Right lobe of liver (tissue), 6 donors: ENCODE measurements around the gene CRPPA. TPM values are rescaled to one million over a fixed set of nuclear protein-coding genes. Genes with fewer than 3 reads are reported as not detected.

Source experiments
- ATAC-seq, 4 donors: fragments of 200-7000 bp; cut with Tn5 transposase; one replicate each; pipeline ENCODE4 v1.9.1; 2020; ENCODE audit warnings: mild to moderate bottlenecking in 4 of 4, moderate library complexity in 4 of 4
- DNase-seq, 3 donors: peaks; one replicate each; pipeline ENCODE4 v3.0.0-alpha.2; 2020
- H3K27ac ChIP-seq, 3 donors: fragments of 200-600 bp; one replicate each; pipeline ENCODE4 v1.8.0; 2022
- H3K27me3 ChIP-seq, 2 donors: fragments of 200-600 bp; one replicate each; pipeline ENCODE4 v1.8.0; 2022
- H3K36me3 ChIP-seq, 4 donors: fragments of 200-600 bp; sonication (generic) in 1 of 4; one replicate each; pipeline versions ENCODE4 v1.5.1 to v1.8.0; 2017 to 2022; ENCODE audit warnings: control low read depth in 1 of 4
- H3K4me1 ChIP-seq, 4 donors: fragments of 200-600 bp; sonication (generic) in 1 of 4; one replicate each; pipeline versions ENCODE4 v1.5.1 to v1.8.0; 2017 to 2022; ENCODE audit warnings: control low read depth in 1 of 4
- H3K4me3 ChIP-seq, 3 donors: fragments of 200-600 bp; one replicate each; pipeline ENCODE4 v1.8.0; 2022
- H3K9me3 ChIP-seq, 4 donors: fragments of 200-600 bp; sonication (generic) in 1 of 4; one replicate each; pipeline versions ENCODE4 v1.5.1 to v1.8.0; 2017 to 2022; ENCODE audit warnings: control low read depth in 1 of 4
- CTCF ChIP-seq, 4 donors: fragments of 200-600 bp in 3 of 4; fragments of 450-650 bp in 1 of 4; IDR thresholded peaks; one replicate each; pipeline versions ENCODE4 v1.5.1 to v1.8.0; 2016 to 2022; ENCODE audit warnings: antibody characterized with exemption in 4 of 4, mild to moderate bottlenecking in 2 of 4
- POLR2A ChIP-seq: fragments of 450-650 bp; IDR thresholded peaks from one replicate; pipeline ENCODE4 v1.6.1; 2017; ENCODE audit warnings: antibody characterized with exemption, mild to moderate bottlenecking
- WGBS: methylation state at CpG from one replicate; pipeline ENCODE4 v1.1.6; 2018; ENCODE audit warnings: low coverage, low lambda C conversion rate; ENCODE audit not compliant: insufficient coverage; ENCODE audit errors: missing lambda C conversion rate; 5-methylcytosine and 5-hydroxymethylcytosine counted together
- intact Hi-C, 2 donors: fragments of 100-400 bp; cut with DNase I; formaldehyde crosslinking; loops; one replicate each; pipeline versions ENCODE4 v1.11.2 to v1.14.1; 2022
- total RNA-seq, 6 experiments: library from RNA; depleted of rRNA in 2 of 6; stranded (reverse); fragments of >200 nt in 2 of 6; fragmentation: NEBNext Ultra II Directional in 3 of 6; extraction: Animal tissue kit (Norgen Biotek cat#: 25700) in 3 of 6; gene quantifications; one replicate each; pipeline versions ENCODE4 v1.1.0 to v1.2.4, GENCODE V29; 2016 to 2023
- donor health status: DM: no; HTN: yes; CAD: no.
- donor health status: DM: no; HTN: no; CAD: no.
- donor health status: DM: no; HTN: no; CAD: no.
- donor health status: DM: no; HTN: yes; CAD: no.
- donor health status: DM: no; HTN: yes; CAD: no.

CRPPA gene
- total RNA-seq, 6 experiments from 2014 or later = 1.2 to 3.3 (median 2.5) TPM

GRCh38 chr7:16404636-16405035 is 16.7 kb downstream of the CRPPA start:
- Histone ChIP-seq H3K36me3 (no peaks in the 10 kb centered on the region), H3K4me1 (no peaks in the 10 kb centered on the region), H3K9me3 (no peaks in the 10 kb centered on the region), H3K4me3 (no peak overlapping the region), H3K27me3 (no peaks in the 10 kb centered on the region), H3K27ac (no peak overlapping the region)
- 100% methylated on average over 1 of the region's 1 CpG for WGBS
- ATAC-seq (no peak), DNase-seq (no peak)
- TF ChIP-seq CTCF (IDR thresholded peaks at IDR 0.05) (no peak), POLR2A (no peak)
- intact Hi-C loops = no loop called here

- Histone ChIP-seq H3K4me3 (no peak overlapping the region), H3K27ac (no peak overlapping the region), H3K27me3 (no peaks in the 10 kb centered on the region), H3K4me1 (no peaks in the 10 kb centered on the region), H3K36me3 (no peaks in the 10 kb centered on the region), H3K9me3 (no peaks in the 10 kb centered on the region)
- intact Hi-C loops = no loop called here
- 100% methylated on average over 1 of the region's 1 CpG for WGBS
- ATAC-seq (no peak), DNase-seq (no peak)
- no peak for TF ChIP-seq CTCF (IDR thresholded peaks at IDR 0.05)
- TF ChIP-seq POLR2A = no peak
These were observed 17.9 kb downstream of the CRPPA start for GRCh38 chr7:16403475-16403874.

- no peak overlapping the region for H3K27ac ChIP-seq
- H3K9me3 ChIP-seq = no peaks in the 10 kb centered on the region
- H3K4me1 ChIP-seq = no peaks in the 10 kb centered on the region
- H3K36me3 ChIP-seq = no peaks in the 10 kb centered on the region
- no peak for ATAC-seq
- intact Hi-C loops = no loop called here
- H3K27me3 ChIP-seq = no peaks in the 10 kb centered on the region
- no peak for DNase-seq
- H3K4me3 ChIP-seq = no peak overlapping the region
- 92% methylated on average over 1 of the region's 1 CpG for WGBS
- TF ChIP-seq POLR2A (no peak), CTCF (IDR thresholded peaks at IDR 0.05) (no peak)
These were observed 18.4 kb downstream of the CRPPA start for GRCh38 chr7:16402940-16403339.

- H3K4me1 ChIP-seq = no peaks in the 10 kb centered on the region
- DNase-seq (no peak), ATAC-seq (no peak)
- H3K36me3 ChIP-seq = no peaks in the 10 kb centered on the region
- no peaks in the 10 kb centered on the region for H3K9me3 ChIP-seq
- H3K27me3 ChIP-seq = no peaks in the 10 kb centered on the region
- TF ChIP-seq POLR2A (no peak), CTCF (IDR thresholded peaks at IDR 0.05) (no peak)
- intact Hi-C loops = no loop called here
- no peak overlapping the region for H3K4me3 ChIP-seq
- no peak overlapping the region for H3K27ac ChIP-seq
These were observed 19.2 kb downstream of the CRPPA start for GRCh38 chr7:16402091-16402490.

- H3K9me3 ChIP-seq = no peaks in the 10 kb centered on the region
- no peaks in the 10 kb centered on the region for H3K36me3 ChIP-seq
- ATAC-seq = no peak
- no peaks in the 10 kb centered on the region for H3K4me1 ChIP-seq
- no peak for DNase-seq
- TF ChIP-seq POLR2A (no peak), CTCF (IDR thresholded peaks at IDR 0.05) (no peak)
- no peak overlapping the region for H3K4me3 ChIP-seq
- no peaks in the 10 kb centered on the region for H3K27me3 ChIP-seq
- no peak overlapping the region for H3K27ac ChIP-seq
- intact Hi-C loops = no loop called here
These were observed 20.5 kb downstream of the CRPPA start for GRCh38 chr7:16400893-16401275.
